ENCODE measurements around the gene THSD7A. TPM values are rescaled to one million over a fixed set of nuclear protein-coding genes. Genes with fewer than 3 reads are reported as not detected.

Gene THSD7A
- total RNA-seq, 1 experiment from 2014 or later, result 0.68 TPM

DNA sequence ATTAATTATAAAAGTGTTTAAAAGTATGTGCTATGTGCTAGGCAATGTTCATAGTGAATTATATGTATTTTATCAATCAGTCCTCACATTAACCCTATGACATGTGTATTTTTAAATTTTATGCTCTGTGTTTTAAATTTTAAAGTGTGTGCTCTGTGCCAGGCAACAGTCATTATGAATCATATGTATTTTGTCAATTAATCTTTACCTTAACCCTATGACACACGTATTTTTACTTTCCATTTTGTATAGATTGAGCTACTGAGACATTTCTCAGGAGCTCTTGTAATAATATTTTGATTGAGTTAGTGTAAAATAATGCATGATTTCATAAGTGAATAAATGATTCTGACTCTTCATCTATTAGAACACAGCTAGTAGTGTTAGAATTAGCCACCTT is 117.8 kb downstream of the THSD7A start:
- ATAC-seq (no peak), DNase-seq (ENCODE audit: low spot score) (no peak)
- Mint-ChIP-seq H3K4me3 (no peak overlapping the region), H3K27me3 (ENCODE audit: low read depth) (no peaks in the 10 kb centered on the region), H3K36me3 (no peaks in the 10 kb centered on the region), H3K27ac (no peak overlapping the region), H3K9me3 (no peaks in the 10 kb centered on the region), H3K4me1 (peaks cover 21% of the 10 kb centered on the region)
- POLR2A ChIA-PET, result no interaction called here
- TF ChIP-seq NR1H2 (CRISPR knock-in tag; IDR thresholded peaks at IDR 0.05), result no peak
- no peak for TF ChIP-seq CREB1 (CRISPR knock-in tag; IDR thresholded peaks at IDR 0.05)
- TF ChIP-seq, protein P1, sequence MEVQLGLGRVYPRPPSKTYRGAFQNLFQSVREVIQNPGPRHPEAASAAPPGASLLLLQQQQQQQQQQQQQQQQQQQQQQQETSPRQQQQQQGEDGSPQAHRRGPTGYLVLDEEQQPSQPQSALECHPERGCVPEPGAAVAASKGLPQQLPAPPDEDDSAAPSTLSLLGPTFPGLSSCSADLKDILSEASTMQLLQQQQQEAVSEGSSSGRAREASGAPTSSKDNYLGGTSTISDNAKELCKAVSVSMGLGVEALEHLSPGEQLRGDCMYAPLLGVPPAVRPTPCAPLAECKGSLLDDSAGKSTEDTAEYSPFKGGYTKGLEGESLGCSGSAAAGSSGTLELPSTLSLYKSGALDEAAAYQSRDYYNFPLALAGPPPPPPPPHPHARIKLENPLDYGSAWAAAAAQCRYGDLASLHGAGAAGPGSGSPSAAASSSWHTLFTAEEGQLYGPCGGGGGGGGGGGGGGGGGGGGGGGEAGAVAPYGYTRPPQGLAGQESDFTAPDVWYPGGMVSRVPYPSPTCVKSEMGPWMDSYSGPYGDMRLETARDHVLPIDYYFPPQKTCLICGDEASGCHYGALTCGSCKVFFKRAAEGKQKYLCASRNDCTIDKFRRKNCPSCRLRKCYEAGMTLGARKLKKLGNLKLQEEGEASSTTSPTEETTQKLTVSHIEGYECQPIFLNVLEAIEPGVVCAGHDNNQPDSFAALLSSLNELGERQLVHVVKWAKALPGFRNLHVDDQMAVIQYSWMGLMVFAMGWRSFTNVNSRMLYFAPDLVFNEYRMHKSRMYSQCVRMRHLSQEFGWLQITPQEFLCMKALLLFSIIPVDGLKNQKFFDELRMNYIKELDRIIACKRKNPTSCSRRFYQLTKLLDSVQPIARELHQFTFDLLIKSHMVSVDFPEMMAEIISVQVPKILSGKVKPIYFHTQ (CRISPR knock-in tag; IDR thresholded peaks at IDR 0.05), result no peak
- no peak for TF ChIP-seq ZNF317 (CRISPR knock-in tag; IDR thresholded peaks at IDR 0.05; ENCODE audit: borderline replicate concordance, low read depth)
- TF ChIP-seq, protein P2, sequence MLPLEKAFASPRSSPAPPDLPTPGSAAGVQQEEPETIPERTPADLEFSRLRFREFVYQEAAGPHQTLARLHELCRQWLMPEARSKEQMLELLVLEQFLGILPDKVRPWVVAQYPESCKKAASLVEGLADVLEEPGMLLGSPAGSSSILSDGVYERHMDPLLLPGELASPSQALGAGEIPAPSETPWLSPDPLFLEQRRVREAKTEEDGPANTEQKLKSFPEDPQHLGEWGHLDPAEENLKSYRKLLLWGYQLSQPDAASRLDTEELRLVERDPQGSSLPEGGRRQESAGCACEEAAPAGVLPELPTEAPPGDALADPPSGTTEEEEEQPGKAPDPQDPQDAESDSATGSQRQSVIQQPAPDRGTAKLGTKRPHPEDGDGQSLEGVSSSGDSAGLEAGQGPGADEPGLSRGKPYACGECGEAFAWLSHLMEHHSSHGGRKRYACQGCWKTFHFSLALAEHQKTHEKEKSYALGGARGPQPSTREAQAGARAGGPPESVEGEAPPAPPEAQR (CRISPR knock-in tag; IDR thresholded peaks at IDR 0.05), result no peak
- no peak for TF ChIP-seq GRHL2 (CRISPR knock-in tag; IDR thresholded peaks at IDR 0.05; ENCODE audit: insufficient replicate concordance, severe bottlenecking)
- no peak for TF ChIP-seq FOXJ3 (CRISPR knock-in tag; IDR thresholded peaks at IDR 0.05; ENCODE audit: borderline replicate concordance)
- TF ChIP-seq ESRRA (CRISPR knock-in tag; IDR thresholded peaks at IDR 0.05; ENCODE audit: borderline replicate concordance), result no peak
- no peak for TF ChIP-seq TEAD4 (CRISPR knock-in tag; IDR thresholded peaks at IDR 0.05)
- TF ChIP-seq, protein P3, sequence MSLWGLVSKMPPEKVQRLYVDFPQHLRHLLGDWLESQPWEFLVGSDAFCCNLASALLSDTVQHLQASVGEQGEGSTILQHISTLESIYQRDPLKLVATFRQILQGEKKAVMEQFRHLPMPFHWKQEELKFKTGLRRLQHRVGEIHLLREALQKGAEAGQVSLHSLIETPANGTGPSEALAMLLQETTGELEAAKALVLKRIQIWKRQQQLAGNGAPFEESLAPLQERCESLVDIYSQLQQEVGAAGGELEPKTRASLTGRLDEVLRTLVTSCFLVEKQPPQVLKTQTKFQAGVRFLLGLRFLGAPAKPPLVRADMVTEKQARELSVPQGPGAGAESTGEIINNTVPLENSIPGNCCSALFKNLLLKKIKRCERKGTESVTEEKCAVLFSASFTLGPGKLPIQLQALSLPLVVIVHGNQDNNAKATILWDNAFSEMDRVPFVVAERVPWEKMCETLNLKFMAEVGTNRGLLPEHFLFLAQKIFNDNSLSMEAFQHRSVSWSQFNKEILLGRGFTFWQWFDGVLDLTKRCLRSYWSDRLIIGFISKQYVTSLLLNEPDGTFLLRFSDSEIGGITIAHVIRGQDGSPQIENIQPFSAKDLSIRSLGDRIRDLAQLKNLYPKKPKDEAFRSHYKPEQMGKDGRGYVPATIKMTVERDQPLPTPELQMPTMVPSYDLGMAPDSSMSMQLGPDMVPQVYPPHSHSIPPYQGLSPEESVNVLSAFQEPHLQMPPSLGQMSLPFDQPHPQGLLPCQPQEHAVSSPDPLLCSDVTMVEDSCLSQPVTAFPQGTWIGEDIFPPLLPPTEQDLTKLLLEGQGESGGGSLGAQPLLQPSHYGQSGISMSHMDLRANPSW (CRISPR knock-in tag; conservative IDR thresholded peaks at IDR 0.05; ENCODE audit: low read depth), result no peak
- TF ChIP-seq NFATC4 (CRISPR knock-in tag; IDR thresholded peaks at IDR 0.05), result no peak
- TF ChIP-seq ELF4 (CRISPR knock-in tag; IDR thresholded peaks at IDR 0.05; ENCODE audit: low read depth), result no peak
- TF ChIP-seq, protein P4, sequence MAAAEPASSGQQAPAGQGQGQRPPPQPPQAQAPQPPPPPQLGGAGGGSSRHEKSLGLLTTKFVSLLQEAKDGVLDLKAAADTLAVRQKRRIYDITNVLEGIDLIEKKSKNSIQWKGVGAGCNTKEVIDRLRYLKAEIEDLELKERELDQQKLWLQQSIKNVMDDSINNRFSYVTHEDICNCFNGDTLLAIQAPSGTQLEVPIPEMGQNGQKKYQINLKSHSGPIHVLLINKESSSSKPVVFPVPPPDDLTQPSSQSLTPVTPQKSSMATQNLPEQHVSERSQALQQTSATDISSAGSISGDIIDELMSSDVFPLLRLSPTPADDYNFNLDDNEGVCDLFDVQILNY (CRISPR knock-in tag; IDR thresholded peaks at IDR 0.05), result no peak
- TF ChIP-seq, protein P5, sequence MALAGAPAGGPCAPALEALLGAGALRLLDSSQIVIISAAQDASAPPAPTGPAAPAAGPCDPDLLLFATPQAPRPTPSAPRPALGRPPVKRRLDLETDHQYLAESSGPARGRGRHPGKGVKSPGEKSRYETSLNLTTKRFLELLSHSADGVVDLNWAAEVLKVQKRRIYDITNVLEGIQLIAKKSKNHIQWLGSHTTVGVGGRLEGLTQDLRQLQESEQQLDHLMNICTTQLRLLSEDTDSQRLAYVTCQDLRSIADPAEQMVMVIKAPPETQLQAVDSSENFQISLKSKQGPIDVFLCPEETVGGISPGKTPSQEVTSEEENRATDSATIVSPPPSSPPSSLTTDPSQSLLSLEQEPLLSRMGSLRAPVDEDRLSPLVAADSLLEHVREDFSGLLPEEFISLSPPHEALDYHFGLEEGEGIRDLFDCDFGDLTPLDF (CRISPR knock-in tag; IDR thresholded peaks at IDR 0.05), result no peak
- no peak for TF ChIP-seq RORB (CRISPR knock-in tag; IDR thresholded peaks at IDR 0.05)
- CTCF ChIA-PET, result interaction anchor here (1.4 kb wide), 1 partner anchor 34 kb away, joined by 3 read pairs; no protein-coding TSS in a partner anchor

- no peak overlapping the region for H3K4me3 Mint-ChIP-seq
- H3K27me3 Mint-ChIP-seq (ENCODE audit: low read depth), result no peaks in the 10 kb centered on the region
- H3K27ac Mint-ChIP-seq, result no peak overlapping the region; the same call in 1 of the 2 replicates
- ChIA-PET CTCF (no interaction called here), POLR2A (no interaction called here)
- no peaks in the 10 kb centered on the region for H3K9me3 Mint-ChIP-seq
- DNase-seq (ENCODE audit: low spot score), result no peak
- ATAC-seq, result no peak
- no peaks in the 10 kb centered on the region for H3K36me3 Mint-ChIP-seq
- H3K4me1 Mint-ChIP-seq, result peaks cover 21% of the 10 kb centered on the region
- TF ChIP-seq GTF2I (CRISPR knock-in tag; conservative IDR thresholded peaks at IDR 0.05) (no peak), SOX15 (CRISPR knock-in tag; IDR thresholded peaks at IDR 0.05) (no peak)
- TF ChIP-seq, protein P6, sequence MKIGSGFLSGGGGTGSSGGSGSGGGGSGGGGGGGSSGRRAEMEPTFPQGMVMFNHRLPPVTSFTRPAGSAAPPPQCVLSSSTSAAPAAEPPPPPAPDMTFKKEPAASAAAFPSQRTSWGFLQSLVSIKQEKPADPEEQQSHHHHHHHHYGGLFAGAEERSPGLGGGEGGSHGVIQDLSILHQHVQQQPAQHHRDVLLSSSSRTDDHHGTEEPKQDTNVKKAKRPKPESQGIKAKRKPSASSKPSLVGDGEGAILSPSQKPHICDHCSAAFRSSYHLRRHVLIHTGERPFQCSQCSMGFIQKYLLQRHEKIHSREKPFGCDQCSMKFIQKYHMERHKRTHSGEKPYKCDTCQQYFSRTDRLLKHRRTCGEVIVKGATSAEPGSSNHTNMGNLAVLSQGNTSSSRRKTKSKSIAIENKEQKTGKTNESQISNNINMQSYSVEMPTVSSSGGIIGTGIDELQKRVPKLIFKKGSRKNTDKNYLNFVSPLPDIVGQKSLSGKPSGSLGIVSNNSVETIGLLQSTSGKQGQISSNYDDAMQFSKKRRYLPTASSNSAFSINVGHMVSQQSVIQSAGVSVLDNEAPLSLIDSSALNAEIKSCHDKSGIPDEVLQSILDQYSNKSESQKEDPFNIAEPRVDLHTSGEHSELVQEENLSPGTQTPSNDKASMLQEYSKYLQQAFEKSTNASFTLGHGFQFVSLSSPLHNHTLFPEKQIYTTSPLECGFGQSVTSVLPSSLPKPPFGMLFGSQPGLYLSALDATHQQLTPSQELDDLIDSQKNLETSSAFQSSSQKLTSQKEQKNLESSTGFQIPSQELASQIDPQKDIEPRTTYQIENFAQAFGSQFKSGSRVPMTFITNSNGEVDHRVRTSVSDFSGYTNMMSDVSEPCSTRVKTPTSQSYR (CRISPR knock-in tag; IDR thresholded peaks at IDR 0.05), result no peak
- TF ChIP-seq, protein P3 (CRISPR knock-in tag; conservative IDR thresholded peaks at IDR 0.05; ENCODE audit: low read depth), result no peak
Observed at GRCh38 chr7:11713352-11713751, 118.6 kb downstream of the THSD7A start.
